Naive thymus-derived CD8-positive, alpha-beta T cell (primary cell): ENCODE data around the gene RFTN2. TPM values are rescaled to one million over a fixed set of nuclear protein-coding genes. Genes with fewer than 3 reads are reported as not detected.
"Not testable (repeated sequence)": the region's sequence is repeated elsewhere in the genome, so short reads cannot be mapped to it uniquely, and the experiment has no call there.

Source experiments
- ATAC-seq, 2 donors: fragments of 150-1000 bp; cut with Tn5 transposase in 1 of 2; sonication (Bioruptor Pico), chemical (Tn5 transposase) in 1 of 2; 1 replicate in 1 of 2; 2 replicates in 1 of 2; pipeline ENCODE4 v1.10.0; 2021; ENCODE audit warnings: mild to moderate bottlenecking in 2 of 2, moderate library complexity in 2 of 2
- POLR2A ChIA-PET: fragments of 350-600 bp; sonication (Branson Sonifier 250); formaldehyde crosslinking; loops from one replicate; lab custom pipeline; 2021; ENCODE audit warnings: antibody characterized with exemption; lab: Charles Lee
- DNase-seq, 10 donors: peaks; one replicate each; pipeline versions ENCODE4 v3.0.0 to v3.0.0-alpha.2; 2020 to 2022
- H3K27ac Mint-ChIP-seq, 10 donors: one replicate each; pipeline ENCODE4 v1.8.0; 2020 to 2022; ENCODE audit warnings: mild to moderate bottlenecking in 10 of 10, mixed read lengths in 10 of 10, moderate library complexity in 4 of 10, inconsistent platforms in 1 of 10
- H3K27me3 Mint-ChIP-seq, 5 donors: one replicate each; pipeline ENCODE4 v1.8.0; 2021 to 2022; ENCODE audit warnings: mixed read lengths in 5 of 5
- H3K36me3 Mint-ChIP-seq, 3 donors: one replicate each; pipeline ENCODE4 v1.8.0; 2020 to 2022; ENCODE audit warnings: mixed read lengths in 3 of 3, mild to moderate bottlenecking in 2 of 3, inconsistent platforms in 1 of 3
- H3K4me1 Mint-ChIP-seq, 4 donors: one replicate each; pipeline ENCODE4 v1.8.0; 2021 to 2022; ENCODE audit warnings: mixed read lengths in 4 of 4
- H3K4me3 Mint-ChIP-seq, 10 donors: one replicate each; pipeline ENCODE4 v1.8.0; 2020 to 2022; ENCODE audit warnings: mild to moderate bottlenecking in 10 of 10, mixed read lengths in 10 of 10, moderate library complexity in 6 of 10, inconsistent platforms in 1 of 10
- H3K9me3 Mint-ChIP-seq, 9 donors: one replicate each; pipeline ENCODE4 v1.8.0; 2020 to 2022; ENCODE audit warnings: mixed read lengths in 9 of 9, mild to moderate bottlenecking in 3 of 9, inconsistent platforms in 1 of 9, moderate library complexity in 1 of 9
- polyA plus RNA-seq, 3 donors: library from polyadenylated mRNA; unstranded; fragments of 300-500 nt; fragmentation: Illumina TruSeq; gene quantifications; one replicate each; pipeline ENCODE4 v1.2.3, GENCODE V29; 2021
- total RNA-seq, 8 experiments: library from RNA in 2 of 8; stranded (reverse) in 2 of 8; gene quantifications; one replicate each; pipeline ENCODE4 v1.2.3 and lab custom pipeline; 2021 to 2026

Gene RFTN2
- total and polyA plus RNA-seq, 5 experiments from 2014 or later = 0.13 to 0.47 (median 0.22) TPM; not detected in 2

- no peak for ATAC-seq
- H3K27ac Mint-ChIP-seq = no peak overlapping the region
- peaks cover 0 to 6% (median 2%) of the 10 kb centered on the region in 9 donors for H3K9me3 Mint-ChIP-seq
- H3K36me3 Mint-ChIP-seq = no peaks in the 10 kb centered on the region
- no peak for DNase-seq
- POLR2A ChIA-PET = no interaction called here
- H3K4me1 Mint-ChIP-seq = no peaks in the 10 kb centered on the region
- H3K27me3 Mint-ChIP-seq = peaks cover 3 to 28% (median 15%) of the 10 kb centered on the region in 5 donors
- H3K4me3 Mint-ChIP-seq = no peak overlapping the region
These were observed 1.8 kb downstream of the RFTN2 start for GRCh38 chr2:197673606-197674005.

GRCh38 chr2:197673106-197673505 is 2.3 kb downstream of the RFTN2 start:
- Mint-ChIP-seq H3K9me3 (peaks cover 0 to 6% (median 2%) of the 10 kb centered on the region in 9 donors), H3K27ac (no peak overlapping the region), H3K36me3 (no peaks in the 10 kb centered on the region), H3K4me1 (no peaks in the 10 kb centered on the region), H3K27me3 (peaks cover 3 to 27% (median 13%) of the 10 kb centered on the region in 5 donors), H3K4me3 (no peak overlapping the region)
- POLR2A ChIA-PET = no interaction called here
- no peak for ATAC-seq
- DNase-seq = no peak

GRCh38 chr2:197672371-197672893 is 3.0 kb downstream of the RFTN2 start:
- H3K4me3 Mint-ChIP-seq = no peak overlapping the region
- peaks cover 4 to 25% (median 12%) of the 10 kb centered on the region in 5 donors for H3K27me3 Mint-ChIP-seq
- peak overlapping the region in 1 of 10 donors; percentile 48 for H3K27ac Mint-ChIP-seq
- H3K4me1 Mint-ChIP-seq = no peaks in the 10 kb centered on the region
- no peak for DNase-seq
- no peak for ATAC-seq
- POLR2A ChIA-PET = no interaction called here
- H3K9me3 Mint-ChIP-seq = peaks cover 1 to 9% (median 5%) of the 10 kb centered on the region in 9 donors
- peaks cover 0 to 2% (median 0%) of the 10 kb centered on the region in 3 donors for H3K36me3 Mint-ChIP-seq

- ATAC-seq (no peak), DNase-seq (no peak)
- H3K27me3 Mint-ChIP-seq = peaks cover 3 to 19% (median 10%) of the 10 kb centered on the region in 5 donors
- H3K4me1 Mint-ChIP-seq = no peaks in the 10 kb centered on the region
- no peak overlapping the region for H3K4me3 Mint-ChIP-seq
- peaks cover 1 to 20% (median 11%) of the 10 kb centered on the region in 3 donors for H3K36me3 Mint-ChIP-seq
- POLR2A ChIA-PET = no interaction called here
- H3K27ac Mint-ChIP-seq = no peak overlapping the region
- H3K9me3 Mint-ChIP-seq = peaks cover 10 to 40% (median 21%) of the 10 kb centered on the region in 9 donors
These were observed 6.3 kb downstream of the RFTN2 start for GRCh38 chr2:197669077-197669476.

- Mint-ChIP-seq H3K4me1 (no peaks in the 10 kb centered on the region), H3K27me3 (peaks cover 3 to 19% (median 10%) of the 10 kb centered on the region in 5 donors), H3K4me3 (no peak overlapping the region), H3K36me3 (peaks cover 2 to 20% (median 11%) of the 10 kb centered on the region in 3 donors), H3K9me3 (peaks cover 10 to 47% (median 21%) of the 10 kb centered on the region in 9 donors), H3K27ac (no peak overlapping the region)
- ATAC-seq (no peak), DNase-seq (peak in 1 of 10 donors; percentile 56)
- POLR2A ChIA-PET = no interaction called here
These were observed 7.1 kb downstream of the RFTN2 start for GRCh38 chr2:197668296-197668695.

- POLR2A ChIA-PET = interaction anchor here (0.5 kb wide), 1 partner anchor 129 kb away, joined by 3 read pairs; no protein-coding TSS in a partner anchor
- H3K9me3 Mint-ChIP-seq = peaks cover 10 to 48% (median 23%) of the 10 kb centered on the region in 9 donors
- peaks cover 2 to 20% (median 11%) of the 10 kb centered on the region in 3 donors for H3K36me3 Mint-ChIP-seq
These were observed 9.1 kb downstream of the RFTN2 start for GRCh38 chr2:197666277-197666676.

GRCh38 chr2:197661626-197662025 is 13.8 kb downstream of the RFTN2 start:
- H3K27me3 Mint-ChIP-seq = peaks cover 0 to 2% (median 0%) of the 10 kb centered on the region in 5 donors
- POLR2A ChIA-PET = no interaction called here
- peaks cover 2 to 12% (median 8%) of the 10 kb centered on the region in 3 donors for H3K36me3 Mint-ChIP-seq
- no peak overlapping the region for H3K4me3 Mint-ChIP-seq
- no peaks in the 10 kb centered on the region for H3K4me1 Mint-ChIP-seq
- ATAC-seq (no peak), DNase-seq (no peak)
- H3K27ac Mint-ChIP-seq = no peak overlapping the region
- H3K9me3 Mint-ChIP-seq = peaks cover 6 to 31% (median 11%) of the 10 kb centered on the region in 9 donors

More at GRCh38 chr2:197666277-197666676, 9.1 kb downstream of the RFTN2 start:
- Mint-ChIP-seq H3K27me3 (peaks cover 0 to 7% (median 4%) of the 10 kb centered on the region in 5 donors), H3K27ac (no peak overlapping the region), H3K4me1 (no peaks in the 10 kb centered on the region), H3K4me3 (no peak overlapping the region)
- ATAC-seq (no peak), DNase-seq (no peak)

GRCh38 chr2:197657562-197657961 is 17.8 kb downstream of the RFTN2 start:
- H3K27me3 Mint-ChIP-seq = no peaks in the 10 kb centered on the region
- DNase-seq (no peak), ATAC-seq (no peak)
- POLR2A ChIA-PET = no interaction called here
- no peaks in the 10 kb centered on the region for H3K4me1 Mint-ChIP-seq
- no peak overlapping the region for H3K4me3 Mint-ChIP-seq
- no peaks in the 10 kb centered on the region for H3K36me3 Mint-ChIP-seq
- H3K9me3 Mint-ChIP-seq = peaks cover 0 to 2% (median 0%) of the 10 kb centered on the region in 9 donors
- no peak overlapping the region for H3K27ac Mint-ChIP-seq

- Mint-ChIP-seq H3K4me3 (no peak overlapping the region), H3K27ac (no peak overlapping the region), H3K4me1 (no peaks in the 10 kb centered on the region), H3K27me3 (peaks cover 0 to 14% (median 3%) of the 10 kb centered on the region in 5 donors), H3K36me3 (no peaks in the 10 kb centered on the region), H3K9me3 (peaks cover 0 to 2% (median 0%) of the 10 kb centered on the region in 9 donors)
- POLR2A ChIA-PET = no interaction called here
- DNase-seq (no peak), ATAC-seq (no peak)
These were observed 27.3 kb downstream of the RFTN2 start for GRCh38 chr2:197647961-197648690.

GRCh38 chr2:197641666-197642065 is 33.7 kb downstream of the RFTN2 start:
- ATAC-seq (no peak), DNase-seq (no peak)
- Mint-ChIP-seq H3K4me3 (peak overlapping the region in 1 of 10 donors; percentile 22), H3K36me3 (no peaks in the 10 kb centered on the region), H3K27me3 (peaks cover 0 to 17% (median 3%) of the 10 kb centered on the region in 5 donors), H3K9me3 (peaks cover 0 to 2% (median 0%) of the 10 kb centered on the region in 9 donors), H3K4me1 (peaks cover 0 to 6% (median 0%) of the 10 kb centered on the region in 4 donors), H3K27ac (no peak overlapping the region)
- POLR2A ChIA-PET = no interaction called here

GRCh38 chr2:197640571-197641122 is 34.7 kb downstream of the RFTN2 start:
- Mint-ChIP-seq H3K27me3 (peaks cover 0 to 17% (median 3%) of the 10 kb centered on the region in 5 donors), H3K4me3 (peak overlapping the region in 9 of 10 donors; percentile 50 to 89 (median 66)), H3K27ac (peak overlapping the region in 6 of 10 donors; percentile 31 to 91 (median 58))
- H3K36me3 Mint-ChIP-seq, DNase-seq, H3K9me3 Mint-ChIP-seq, POLR2A ChIA-PET, H3K4me1 Mint-ChIP-seq: not testable (repeated sequence)
- peak in 1 of 2 donors; percentile 37 for ATAC-seq

- H3K9me3 Mint-ChIP-seq = peaks cover 2 to 23% (median 11%) of the 10 kb centered on the region in 9 donors
- no peaks in the 10 kb centered on the region for H3K4me1 Mint-ChIP-seq
- ATAC-seq (no peak), DNase-seq (no peak)
- no peak overlapping the region for H3K4me3 Mint-ChIP-seq
- H3K27me3 Mint-ChIP-seq = peaks cover 0 to 3% (median 0%) of the 10 kb centered on the region in 5 donors
- H3K36me3 Mint-ChIP-seq = peaks cover 0 to 12% (median 5%) of the 10 kb centered on the region in 3 donors
- POLR2A ChIA-PET = no interaction called here
- no peak overlapping the region for H3K27ac Mint-ChIP-seq
These were observed 42.2 kb downstream of the RFTN2 start for GRCh38 chr2:197633109-197633657.
